Osteoblast (primary cell): ENCODE measurements around the gene RBM27. TPM values are rescaled to one million over a fixed set of nuclear protein-coding genes. Genes with fewer than 3 reads are reported as not detected.
A peak's percentile ranks its signal among the peaks of the same experiment; 100 is the strongest.

Source experiments
- DNase-seq: peaks from one replicate; pipeline ENCODE4 v3.0.0; 2011; ENCODE audit warnings: low spot score, mixed read lengths; ENCODE audit not compliant: insufficient read length; ENCODE audit errors: missing footprints
- H2AFZ ChIP-seq: 2 replicates; pipeline ENCODE4 v1.6.0; 2011; ENCODE audit warnings: mild to moderate bottlenecking, low read length
- H3K27ac ChIP-seq: 2 replicates; pipeline ENCODE4 v1.5.1; 2011; ENCODE audit warnings: mild to moderate bottlenecking, low read depth, low read length, moderate library complexity
- H3K27me3 ChIP-seq: 2 replicates; pipeline ENCODE4 v1.6.0; 2012; ENCODE audit warnings: mild to moderate bottlenecking, control low read depth, inconsistent platforms, low read length, moderate library complexity; ENCODE audit not compliant: insufficient read depth
- H3K36me3 ChIP-seq: 2 replicates; pipeline ENCODE4 v1.5.1; 2011; ENCODE audit warnings: mild to moderate bottlenecking, low read length, control low read depth, moderate library complexity; ENCODE audit not compliant: insufficient read depth
- H3K4me1 ChIP-seq: 2 replicates; pipeline ENCODE4 v1.5.1; 2011; ENCODE audit warnings: mild to moderate bottlenecking, low read length, control low read depth, moderate library complexity; ENCODE audit not compliant: insufficient read depth
- H3K4me2 ChIP-seq: 2 replicates; pipeline ENCODE4 v1.6.0; 2011; ENCODE audit warnings: mild to moderate bottlenecking, low read length; ENCODE audit not compliant: insufficient read depth
- H3K4me3 ChIP-seq: fragments of 200-600 bp; sonication (generic); 3 replicates; pipeline ENCODE4 v1.5.1; 2012; ENCODE audit warnings: mild to moderate bottlenecking, low read length, inconsistent platforms; ENCODE audit not compliant: insufficient read depth
- H3K79me2 ChIP-seq: 2 replicates; pipeline ENCODE4 v1.6.0; 2012; ENCODE audit warnings: mild to moderate bottlenecking, low read length, control low read depth, inconsistent platforms; ENCODE audit not compliant: insufficient read depth
- H3K9me3 ChIP-seq: 2 replicates; pipeline ENCODE4 v1.5.1; 2011; ENCODE audit warnings: low read depth, low read length, control low read depth
- H4K20me1 ChIP-seq: 2 replicates; pipeline ENCODE4 v1.6.0; 2012; ENCODE audit warnings: mild to moderate bottlenecking, low read length, control low read depth; ENCODE audit not compliant: insufficient read depth
- total RNA-seq: library from RNA; depleted of rRNA; stranded (reverse); fragments of >200 nt; gene quantifications from 2 replicates; pipeline ENCODE4 v1.2.3, GENCODE V29; 2012
- TF ChIP-seq, protein P1 (sequence below): IDR thresholded peaks from 2 replicates; pipeline ENCODE4 v1.5.1; 2011; ENCODE audit warnings: mild to moderate bottlenecking, low read depth, low read length, moderate library complexity; ENCODE audit errors: extremely low read depth

Gene RBM27
- total RNA-seq, 1 donor: 22.1 TPM

DNA sequence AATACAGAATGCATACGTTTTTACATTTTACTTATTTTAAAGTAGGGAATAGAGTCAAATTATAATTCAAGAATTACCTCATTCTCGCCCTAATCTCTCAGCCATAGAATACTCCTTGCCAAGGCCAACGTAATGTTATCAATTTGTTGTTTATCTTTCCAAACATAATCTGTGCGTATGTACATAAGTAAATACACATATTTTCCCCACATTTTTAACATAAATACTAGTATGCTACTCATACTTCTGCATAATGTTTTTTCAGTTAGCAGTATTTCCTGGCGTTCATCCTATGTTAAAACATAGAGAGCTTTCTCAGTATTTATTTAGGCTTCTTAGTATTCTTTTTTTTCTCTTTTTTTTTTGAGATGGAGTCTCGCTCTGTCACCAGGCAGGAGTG lies 28.8 kb downstream of the RBM27 start:
- H2AFZ ChIP-seq: no peak overlapping the region
- peaks cover 28% of the 10 kb centered on the region for H3K36me3 ChIP-seq
- H3K4me1 ChIP-seq: no peaks in the 10 kb centered on the region
- H3K4me3 ChIP-seq: no peak overlapping the region
- H3K79me2 ChIP-seq: peaks cover 5% of the 10 kb centered on the region
- H3K27ac ChIP-seq: no peak overlapping the region
- H4K20me1 ChIP-seq: no peaks in the 10 kb centered on the region
- TF ChIP-seq, protein P1, sequence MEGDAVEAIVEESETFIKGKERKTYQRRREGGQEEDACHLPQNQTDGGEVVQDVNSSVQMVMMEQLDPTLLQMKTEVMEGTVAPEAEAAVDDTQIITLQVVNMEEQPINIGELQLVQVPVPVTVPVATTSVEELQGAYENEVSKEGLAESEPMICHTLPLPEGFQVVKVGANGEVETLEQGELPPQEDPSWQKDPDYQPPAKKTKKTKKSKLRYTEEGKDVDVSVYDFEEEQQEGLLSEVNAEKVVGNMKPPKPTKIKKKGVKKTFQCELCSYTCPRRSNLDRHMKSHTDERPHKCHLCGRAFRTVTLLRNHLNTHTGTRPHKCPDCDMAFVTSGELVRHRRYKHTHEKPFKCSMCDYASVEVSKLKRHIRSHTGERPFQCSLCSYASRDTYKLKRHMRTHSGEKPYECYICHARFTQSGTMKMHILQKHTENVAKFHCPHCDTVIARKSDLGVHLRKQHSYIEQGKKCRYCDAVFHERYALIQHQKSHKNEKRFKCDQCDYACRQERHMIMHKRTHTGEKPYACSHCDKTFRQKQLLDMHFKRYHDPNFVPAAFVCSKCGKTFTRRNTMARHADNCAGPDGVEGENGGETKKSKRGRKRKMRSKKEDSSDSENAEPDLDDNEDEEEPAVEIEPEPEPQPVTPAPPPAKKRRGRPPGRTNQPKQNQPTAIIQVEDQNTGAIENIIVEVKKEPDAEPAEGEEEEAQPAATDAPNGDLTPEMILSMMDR: no peak
- DNase-seq: no peak
- no peaks in the 10 kb centered on the region for H3K9me3 ChIP-seq
- H3K27me3 ChIP-seq: no peaks in the 10 kb centered on the region
- no peak overlapping the region for H3K4me2 ChIP-seq

DNA sequence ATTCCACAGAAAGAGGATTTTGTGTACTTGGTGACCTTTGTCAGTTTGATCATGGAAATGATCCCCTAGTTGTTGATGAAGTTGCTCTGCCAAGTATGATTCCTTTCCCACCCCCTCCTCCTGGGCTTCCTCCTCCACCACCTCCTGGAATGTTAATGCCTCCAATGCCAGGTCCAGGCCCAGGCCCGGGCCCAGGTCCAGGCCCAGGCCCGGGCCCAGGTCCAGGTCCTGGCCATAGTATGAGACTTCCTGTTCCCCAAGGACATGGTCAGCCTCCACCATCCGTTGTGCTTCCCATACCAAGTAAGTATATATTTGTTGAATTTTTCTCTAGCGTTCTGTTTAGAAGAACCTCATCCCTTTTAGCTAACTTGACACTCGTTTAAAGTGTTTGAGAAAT lies 30.0 kb downstream of the RBM27 start:
- no peak for DNase-seq
- Histone ChIP-seq H4K20me1 (no peaks in the 10 kb centered on the region), H3K79me2 (peaks cover 2% of the 10 kb centered on the region), H3K27ac (no peak overlapping the region), H3K9me3 (no peaks in the 10 kb centered on the region), H3K4me1 (no peaks in the 10 kb centered on the region), H3K4me3 (no peak overlapping the region), H2AFZ (no peak overlapping the region), H3K36me3 (peaks cover 32% of the 10 kb centered on the region), H3K27me3 (no peaks in the 10 kb centered on the region), H3K4me2 (no peak overlapping the region)
- TF ChIP-seq, protein P1: no peak

DNA sequence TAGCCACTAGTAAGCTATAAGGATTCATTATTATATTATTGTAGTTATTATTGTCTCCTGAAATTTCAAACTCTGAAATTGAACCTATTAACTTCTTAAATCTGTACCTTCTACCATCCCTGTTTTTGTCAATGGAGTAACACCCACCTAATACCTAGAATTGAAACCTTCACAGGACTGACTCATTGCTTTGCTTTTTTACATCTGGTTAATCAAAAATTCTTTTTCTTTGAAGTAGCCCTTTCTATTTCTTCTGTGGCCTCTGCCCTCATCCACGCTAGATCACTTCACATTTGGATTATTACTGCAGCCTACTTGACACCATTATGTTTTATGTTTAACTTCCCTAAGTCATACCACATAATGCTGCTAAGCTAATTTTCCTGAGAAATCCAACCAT lies 35.6 kb downstream of the RBM27 start:
- Histone ChIP-seq H4K20me1 (no peaks in the 10 kb centered on the region), H3K9me3 (no peaks in the 10 kb centered on the region), H3K79me2 (peaks cover 10% of the 10 kb centered on the region), H3K4me3 (no peak overlapping the region), H2AFZ (no peak overlapping the region), H3K36me3 (peaks cover 17% of the 10 kb centered on the region), H3K4me1 (peaks cover 11% of the 10 kb centered on the region), H3K27me3 (no peaks in the 10 kb centered on the region), H3K4me2 (no peak overlapping the region), H3K27ac (no peak overlapping the region)
- TF ChIP-seq, protein P1: no peak
- no peak for DNase-seq

DNA sequence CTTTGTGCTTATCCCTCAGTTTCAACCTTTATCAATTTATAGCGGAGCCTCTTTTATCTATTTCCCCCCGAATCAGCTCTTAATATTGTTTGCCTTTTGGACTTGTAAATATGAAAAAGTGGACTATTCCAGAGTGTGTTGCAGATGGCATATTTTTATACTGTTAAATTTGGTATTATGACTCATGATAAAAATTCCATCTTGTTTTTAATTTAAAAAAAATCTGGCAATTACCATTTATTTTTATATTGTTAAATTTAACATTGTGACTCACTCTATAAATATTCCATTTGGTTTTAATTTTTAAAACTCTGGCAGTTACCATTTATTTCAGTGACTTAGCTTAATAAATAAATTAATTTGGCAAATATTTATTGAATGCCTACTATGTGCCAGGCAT lies 37.5 kb downstream of the RBM27 start:
- H2AFZ ChIP-seq: no peak overlapping the region
- H4K20me1 ChIP-seq: no peaks in the 10 kb centered on the region
- no peaks in the 10 kb centered on the region for H3K27me3 ChIP-seq
- peaks cover 12% of the 10 kb centered on the region for H3K79me2 ChIP-seq
- DNase-seq: no peak
- peak overlapping the region; percentile 3 for H3K4me2 ChIP-seq
- H3K36me3 ChIP-seq: peaks cover 27% of the 10 kb centered on the region
- H3K27ac ChIP-seq: peak overlapping the region; percentile 74
- H3K9me3 ChIP-seq: no peaks in the 10 kb centered on the region
- H3K4me3 ChIP-seq: no peak overlapping the region
- peaks cover 11% of the 10 kb centered on the region for H3K4me1 ChIP-seq
- TF ChIP-seq, protein P1: no peak
